ENCODE results near the gene VAV2.

Gene VAV2

DNA sequence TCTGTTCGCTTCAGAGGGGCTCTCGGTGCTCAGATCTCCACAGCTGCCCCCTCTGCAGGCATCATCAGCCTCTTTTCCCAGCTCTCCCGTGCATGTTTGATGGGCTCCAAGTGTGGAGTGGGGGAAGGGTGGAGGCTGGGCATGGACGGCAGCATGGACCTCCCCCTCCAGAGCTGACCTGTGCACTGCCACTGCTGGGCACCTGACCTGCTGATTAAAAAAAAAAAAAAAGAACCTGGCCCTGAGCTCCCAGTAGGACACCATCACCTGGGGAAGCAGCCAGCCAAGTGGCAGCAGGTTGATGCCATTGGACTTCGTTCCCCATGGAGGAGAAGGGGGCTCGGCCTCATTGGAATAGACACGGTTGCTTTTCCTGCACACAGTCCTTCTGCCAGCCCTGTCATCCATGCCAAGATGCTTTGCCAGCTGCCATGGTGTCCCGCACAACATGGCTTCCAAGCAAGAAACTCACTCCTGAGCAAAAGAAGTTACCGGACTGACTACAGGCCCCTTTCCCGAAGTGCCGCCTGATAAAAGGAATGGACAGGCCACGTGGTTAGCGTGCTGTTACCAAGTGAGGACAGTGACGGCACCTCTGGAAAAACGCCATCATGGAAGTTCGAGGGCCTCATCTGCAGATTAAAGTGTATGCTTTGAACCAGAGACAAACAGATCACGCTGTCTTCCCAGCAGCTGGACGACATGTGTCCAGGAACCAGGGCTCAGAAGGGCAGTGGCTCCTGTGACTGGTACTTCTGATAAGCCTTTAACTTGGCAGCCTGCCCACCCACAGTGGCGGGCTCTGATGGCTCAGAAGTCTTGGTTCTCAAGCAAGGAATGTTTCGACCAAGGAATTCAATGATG, 18.4 kb upstream of the VAV2 start:
- DNase-seq (ENCODE audit: low read depth): no peak
- H3K4me3 ChIP-seq (ENCODE audit: control insufficient read depth, low read depth, low read length): no peak overlapping the region
- no peak for TF ChIP-seq CTCF (conservative IDR thresholded peaks at IDR 0.05; ENCODE audit: control insufficient read depth, insufficient read depth, low read depth, low read length)

DNA sequence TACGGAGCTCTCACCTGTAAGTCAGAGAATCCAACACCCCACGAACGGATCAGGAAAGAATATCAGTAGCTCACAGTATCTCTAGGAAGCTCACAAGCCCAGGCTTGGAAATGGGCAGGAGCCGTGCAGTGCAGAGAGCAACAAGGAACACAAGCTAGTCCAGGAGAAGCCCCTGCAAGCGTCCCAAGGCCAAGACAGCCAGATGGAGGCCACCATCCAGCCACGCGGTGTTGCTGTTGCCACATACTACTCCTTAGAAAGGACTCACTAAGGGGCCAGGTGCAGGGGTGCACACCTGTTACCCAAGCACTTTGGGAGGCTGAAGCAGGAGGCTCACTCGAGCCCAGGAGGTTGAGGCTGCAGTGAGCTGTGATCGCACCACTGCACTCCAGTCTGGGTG, 15.4 kb upstream of the VAV2 start:
- TF ChIP-seq CTCF (conservative IDR thresholded peaks at IDR 0.05; ENCODE audit: control insufficient read depth, insufficient read depth, low read depth, low read length): no peak
- no peak overlapping the region for H3K4me3 ChIP-seq (ENCODE audit: control insufficient read depth, low read depth, low read length)
- no peak for DNase-seq (ENCODE audit: low read depth)

DNA sequence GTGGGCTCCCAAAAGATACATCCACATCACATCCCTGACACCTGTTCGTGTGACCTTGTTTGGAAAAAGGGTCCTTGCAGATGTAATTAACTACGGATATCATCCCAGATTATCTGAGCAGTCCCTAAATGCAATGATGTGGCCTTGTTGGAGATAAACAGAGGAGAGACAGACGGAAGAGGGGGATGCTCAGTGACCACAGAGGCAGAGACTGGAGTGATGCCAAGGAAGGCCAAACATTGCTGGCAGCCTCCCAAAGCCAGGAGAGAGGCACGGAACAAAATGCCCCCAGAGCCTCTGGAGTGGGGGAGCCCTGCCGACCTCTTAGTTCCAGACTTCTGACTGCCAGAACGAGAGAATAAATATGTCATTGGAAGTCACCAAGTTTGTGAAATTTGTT, 15.0 kb upstream of the VAV2 start:
- no peak overlapping the region for H3K4me3 ChIP-seq (ENCODE audit: control insufficient read depth, low read depth, low read length)
- TF ChIP-seq CTCF (conservative IDR thresholded peaks at IDR 0.05; ENCODE audit: control insufficient read depth, insufficient read depth, low read depth, low read length): no peak
- no peak for DNase-seq (ENCODE audit: low read depth)

GRCh38 chr9:134005381-134005780, 13.3 kb upstream of the VAV2 start:
- no peak for DNase-seq (ENCODE audit: low read depth)
- TF ChIP-seq CTCF (conservative IDR thresholded peaks at IDR 0.05; ENCODE audit: control insufficient read depth, insufficient read depth, low read depth, low read length): no peak
- H3K4me3 ChIP-seq (ENCODE audit: control insufficient read depth, low read depth, low read length): no peak overlapping the region

- H3K4me3 ChIP-seq (ENCODE audit: control insufficient read depth, low read depth, low read length): no peak overlapping the region
- DNase-seq (ENCODE audit: low read depth): no peak
- TF ChIP-seq CTCF (conservative IDR thresholded peaks at IDR 0.05; ENCODE audit: control insufficient read depth, insufficient read depth, low read depth, low read length): no peak
Observed at GRCh38 chr9:134004881-134005280, 12.8 kb upstream of the VAV2 start.

DNA sequence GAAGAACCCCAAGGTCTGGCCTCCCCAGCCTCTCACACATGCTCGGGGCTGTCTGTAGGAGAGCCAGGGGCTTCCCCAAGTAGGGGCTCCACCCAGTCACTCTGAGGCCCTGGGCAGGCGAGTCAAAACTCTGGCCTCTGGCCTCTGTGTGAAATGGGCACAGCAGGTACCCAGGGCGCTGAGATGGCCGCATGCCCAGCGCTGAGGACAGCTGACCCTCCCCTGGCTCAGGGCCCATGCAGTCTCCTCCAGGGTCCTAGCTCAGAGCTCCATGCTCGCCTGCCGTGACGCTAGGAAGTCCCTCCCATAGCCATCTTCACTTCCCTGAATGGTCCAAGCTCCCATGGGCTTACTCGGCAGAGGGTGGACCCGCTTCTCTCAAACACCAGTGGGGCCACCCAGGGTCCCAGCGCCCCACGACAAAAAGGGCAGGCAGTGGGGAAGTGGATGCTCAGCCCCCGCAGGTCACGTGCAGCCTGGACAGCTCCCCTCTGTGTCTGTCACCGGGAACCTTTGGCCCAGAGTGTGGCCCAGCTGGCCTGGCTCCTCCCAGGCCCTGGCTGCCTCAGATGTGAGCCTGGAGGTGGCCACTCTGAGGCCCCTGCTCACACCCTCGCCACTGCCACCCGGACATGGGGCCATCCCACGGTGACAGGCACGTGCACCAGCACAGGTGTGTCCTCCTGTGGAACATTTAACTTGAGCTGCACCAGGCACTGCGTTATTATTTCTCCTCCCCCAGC, 12.2 kb upstream of the VAV2 start:
- no peak for TF ChIP-seq CTCF (conservative IDR thresholded peaks at IDR 0.05; ENCODE audit: control insufficient read depth, insufficient read depth, low read depth, low read length)
- no peak for DNase-seq (ENCODE audit: low read depth)
- no peak overlapping the region for H3K4me3 ChIP-seq (ENCODE audit: control insufficient read depth, low read depth, low read length)

Data from fibroblast of mammary gland (primary cell).